Mammary epithelial cell (primary cell): ENCODE data around the gene XPO4.

Source experiments
- EZH2 ChIP-seq: IDR thresholded peaks from 2 replicates; pipeline ENCODE4 v1.6.1; 2012; ENCODE audit warnings: low read length, inconsistent platforms, borderline replicate concordance
- TF ChIP-seq, protein P1 (sequence below), 2 donors: IDR thresholded peaks in 1 of 2; conservative IDR thresholded peaks in 1 of 2; 2 replicates each; pipeline ENCODE4 v1.5.1; 2011 to 2012; ENCODE audit warnings: inconsistent platforms in 2 of 2, low read length in 2 of 2, mild to moderate bottlenecking in 2 of 2, control low read depth in 1 of 2, low read depth in 1 of 2; ENCODE audit not compliant: insufficient read depth in 1 of 2; ENCODE audit errors: extremely low read depth in 1 of 2

DNA sequence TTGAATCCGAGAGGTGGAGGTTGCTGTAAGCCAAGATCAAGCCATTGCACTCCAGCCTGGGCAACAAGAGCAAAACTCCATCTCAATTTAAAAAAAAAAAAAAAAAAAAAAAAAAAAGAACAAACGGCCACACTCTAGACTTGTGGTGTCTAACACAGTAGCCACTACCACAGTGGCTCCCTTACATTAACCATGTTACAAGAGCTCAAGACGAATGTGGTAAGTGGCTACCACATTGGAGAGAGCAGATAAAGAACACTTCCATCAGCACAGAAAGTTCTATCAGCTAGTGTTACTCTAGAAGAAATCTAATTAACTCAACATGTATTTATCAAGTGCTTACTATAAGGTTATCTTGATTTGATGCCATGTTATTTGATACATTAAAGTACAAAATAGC lies 11.5 kb downstream of the XPO4 start:
- TF ChIP-seq, protein P1, sequence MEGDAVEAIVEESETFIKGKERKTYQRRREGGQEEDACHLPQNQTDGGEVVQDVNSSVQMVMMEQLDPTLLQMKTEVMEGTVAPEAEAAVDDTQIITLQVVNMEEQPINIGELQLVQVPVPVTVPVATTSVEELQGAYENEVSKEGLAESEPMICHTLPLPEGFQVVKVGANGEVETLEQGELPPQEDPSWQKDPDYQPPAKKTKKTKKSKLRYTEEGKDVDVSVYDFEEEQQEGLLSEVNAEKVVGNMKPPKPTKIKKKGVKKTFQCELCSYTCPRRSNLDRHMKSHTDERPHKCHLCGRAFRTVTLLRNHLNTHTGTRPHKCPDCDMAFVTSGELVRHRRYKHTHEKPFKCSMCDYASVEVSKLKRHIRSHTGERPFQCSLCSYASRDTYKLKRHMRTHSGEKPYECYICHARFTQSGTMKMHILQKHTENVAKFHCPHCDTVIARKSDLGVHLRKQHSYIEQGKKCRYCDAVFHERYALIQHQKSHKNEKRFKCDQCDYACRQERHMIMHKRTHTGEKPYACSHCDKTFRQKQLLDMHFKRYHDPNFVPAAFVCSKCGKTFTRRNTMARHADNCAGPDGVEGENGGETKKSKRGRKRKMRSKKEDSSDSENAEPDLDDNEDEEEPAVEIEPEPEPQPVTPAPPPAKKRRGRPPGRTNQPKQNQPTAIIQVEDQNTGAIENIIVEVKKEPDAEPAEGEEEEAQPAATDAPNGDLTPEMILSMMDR (conservative IDR thresholded peaks at IDR 0.05 in 1 of 2, IDR thresholded peaks at IDR 0.05 in 1 of 2; ENCODE audit: extremely low read depth in 1 of 2, insufficient read depth in 1 of 2, low read depth in 1 of 2, low read length in 2 of 2): no peak
- TF ChIP-seq EZH2: no peak
